GM12878 (cell line): ENCODE data around the gene EXOC7.

Experiments
- BRCA1 ChIP-seq: IDR thresholded peaks from 2 replicates; pipeline ENCODE4 v1.6.1; 2011; ENCODE audit warnings: low read depth, low read length, improper control_type of control experiment
- EGR1 ChIP-seq, 2 experiments: IDR thresholded peaks; 1 replicate in 1 of 2; 2 replicates in 1 of 2; pipeline ENCODE4 v1.6.1; 2011 to 2012; ENCODE audit warnings: low read depth in 2 of 2, low read length in 2 of 2, borderline replicate concordance in 1 of 2, mild to moderate bottlenecking in 1 of 2, moderate library complexity in 1 of 2
- EZH2 ChIP-seq: IDR thresholded peaks from 2 replicates; pipeline ENCODE4 v1.6.1; 2012; ENCODE audit warnings: low read depth, mild to moderate bottlenecking, control low read depth, inconsistent platforms, low read length, borderline replicate concordance; ENCODE audit not compliant: control insufficient read depth
- LARP7 ChIP-seq: fragments of 450-650 bp; IDR thresholded peaks from 2 replicates; pipeline ENCODE4 v1.6.1; 2017; ENCODE audit warnings: mild to moderate bottlenecking
- MXI1 ChIP-seq: fragments of 150-350 bp; IDR thresholded peaks from 2 replicates; pipeline ENCODE4 v1.6.1; 2011; ENCODE audit warnings: low read depth, mild to moderate bottlenecking, inconsistent platforms, low read length, improper control_type of control experiment
- NFYA ChIP-seq: IDR thresholded peaks from 2 replicates; pipeline ENCODE4 v1.6.1; 2011; ENCODE audit warnings: low read depth, mild to moderate bottlenecking, low read length, improper control_type of control experiment, borderline replicate concordance
- POLR2A ChIP-seq: IDR thresholded peaks from 2 replicates; pipeline ENCODE4 v1.6.1; 2011; ENCODE audit warnings: low read depth, mild to moderate bottlenecking, low read length
- POLR2AphosphoS5 ChIP-seq: IDR thresholded peaks from 2 replicates; pipeline ENCODE4 v1.6.1; 2011; ENCODE audit warnings: mild to moderate bottlenecking, low read length, inconsistent platforms
- RB1 ChIP-seq: fragments of 450-650 bp; formaldehyde crosslinking; IDR thresholded peaks from 2 replicates; pipeline ENCODE4 v1.6.1; 2017; ENCODE audit warnings: mild to moderate bottlenecking, borderline replicate concordance
- ZNF274 ChIP-seq: IDR thresholded peaks from one replicate; pipeline ENCODE4 v1.8.0; 2011; ENCODE audit not compliant: insufficient read length, insufficient read depth
- TF ChIP-seq, protein P1 (sequence below), 3 experiments: IDR thresholded peaks in 2 of 3; conservative IDR thresholded peaks in 1 of 3; 2 replicates each; pipeline ENCODE4 v1.5.1; 2011; ENCODE audit warnings: low read depth in 3 of 3, low read length in 3 of 3, mild to moderate bottlenecking in 3 of 3, control low read depth in 2 of 3, moderate library complexity in 2 of 3, inconsistent platforms in 1 of 3, mixed read lengths in 1 of 3; ENCODE audit not compliant: control insufficient read depth in 2 of 3, insufficient read depth in 1 of 3; ENCODE audit errors: extremely low read depth in 1 of 3

DNA sequence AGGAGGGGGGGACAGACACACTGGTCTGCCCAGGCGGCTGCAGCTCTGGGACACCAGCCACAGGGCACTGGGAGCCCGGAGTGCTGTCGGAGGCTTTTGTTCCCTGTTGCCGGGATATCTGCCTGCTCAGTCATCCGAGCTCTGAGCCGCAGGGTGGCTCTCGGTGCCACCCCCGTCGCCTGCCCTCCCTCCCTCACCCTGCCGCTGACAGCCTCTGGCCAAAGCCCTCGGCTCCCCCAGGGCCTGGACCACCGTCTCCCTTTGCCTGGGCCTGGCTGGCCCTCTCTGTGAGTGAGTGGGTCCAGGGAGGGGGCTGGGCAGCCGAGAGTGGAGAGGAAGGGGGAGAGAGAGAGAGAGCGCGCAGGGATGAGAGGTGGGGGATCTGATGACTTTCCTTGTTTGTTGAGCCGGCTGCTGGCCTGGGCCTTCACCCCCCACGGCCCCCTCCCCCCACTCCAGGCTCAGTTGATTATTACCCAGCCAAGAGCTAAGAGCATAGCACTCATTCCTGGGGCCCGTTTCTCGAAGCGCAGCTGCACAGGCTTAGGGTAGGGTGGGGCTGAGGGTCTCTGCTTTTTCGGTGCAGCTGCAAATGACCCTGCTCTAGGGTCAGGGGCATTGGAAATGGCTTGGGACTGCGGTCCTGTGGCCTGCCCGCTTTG is 34.8 kb upstream of the EXOC7 start:
- TF ChIP-seq EZH2 (no peak), RB1 (no peak), POLR2A (no peak), LARP7 (no peak), EGR1 (IDR thresholded peaks at IDR 0.05; ENCODE audit: borderline replicate concordance in 1 of 2, low read depth in 2 of 2, low read length in 2 of 2) (no peak), ZNF274 (no peak), NFYA (no peak), POLR2AphosphoS5 (no peak), BRCA1 (no peak), MXI1 (no peak)
- TF ChIP-seq, protein P1, sequence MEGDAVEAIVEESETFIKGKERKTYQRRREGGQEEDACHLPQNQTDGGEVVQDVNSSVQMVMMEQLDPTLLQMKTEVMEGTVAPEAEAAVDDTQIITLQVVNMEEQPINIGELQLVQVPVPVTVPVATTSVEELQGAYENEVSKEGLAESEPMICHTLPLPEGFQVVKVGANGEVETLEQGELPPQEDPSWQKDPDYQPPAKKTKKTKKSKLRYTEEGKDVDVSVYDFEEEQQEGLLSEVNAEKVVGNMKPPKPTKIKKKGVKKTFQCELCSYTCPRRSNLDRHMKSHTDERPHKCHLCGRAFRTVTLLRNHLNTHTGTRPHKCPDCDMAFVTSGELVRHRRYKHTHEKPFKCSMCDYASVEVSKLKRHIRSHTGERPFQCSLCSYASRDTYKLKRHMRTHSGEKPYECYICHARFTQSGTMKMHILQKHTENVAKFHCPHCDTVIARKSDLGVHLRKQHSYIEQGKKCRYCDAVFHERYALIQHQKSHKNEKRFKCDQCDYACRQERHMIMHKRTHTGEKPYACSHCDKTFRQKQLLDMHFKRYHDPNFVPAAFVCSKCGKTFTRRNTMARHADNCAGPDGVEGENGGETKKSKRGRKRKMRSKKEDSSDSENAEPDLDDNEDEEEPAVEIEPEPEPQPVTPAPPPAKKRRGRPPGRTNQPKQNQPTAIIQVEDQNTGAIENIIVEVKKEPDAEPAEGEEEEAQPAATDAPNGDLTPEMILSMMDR (IDR thresholded peaks at IDR 0.05 in 2 of 3, conservative IDR thresholded peaks at IDR 0.05 in 1 of 3; ENCODE audit: control insufficient read depth in 2 of 3, extremely low read depth in 1 of 3, insufficient read depth in 1 of 3, low read depth in 3 of 3, low read length in 3 of 3): no peak
